Fibroblast of pulmonary artery (primary cell): Measurements from ENCODE around the gene IFIT2.

Experiments
- DNase-seq: peaks from one replicate; pipeline ENCODE4 v3.0.0-alpha.2; 2010; ENCODE audit warnings: low read depth
- H3K4me3 ChIP-seq: replicated peaks from 2 replicates; pipeline ENCODE4 v1.5.1; 2011; ENCODE audit warnings: low read depth, mild to moderate bottlenecking, control low read depth, low read length, moderate library complexity
- TF ChIP-seq, protein P1 (sequence below): IDR thresholded peaks from 2 replicates; pipeline ENCODE4 v1.5.1; 2011; ENCODE audit warnings: mild to moderate bottlenecking, control low read depth, low read length, inconsistent platforms; ENCODE audit errors: missing control alignments

The IFIT2 gene

DNA sequence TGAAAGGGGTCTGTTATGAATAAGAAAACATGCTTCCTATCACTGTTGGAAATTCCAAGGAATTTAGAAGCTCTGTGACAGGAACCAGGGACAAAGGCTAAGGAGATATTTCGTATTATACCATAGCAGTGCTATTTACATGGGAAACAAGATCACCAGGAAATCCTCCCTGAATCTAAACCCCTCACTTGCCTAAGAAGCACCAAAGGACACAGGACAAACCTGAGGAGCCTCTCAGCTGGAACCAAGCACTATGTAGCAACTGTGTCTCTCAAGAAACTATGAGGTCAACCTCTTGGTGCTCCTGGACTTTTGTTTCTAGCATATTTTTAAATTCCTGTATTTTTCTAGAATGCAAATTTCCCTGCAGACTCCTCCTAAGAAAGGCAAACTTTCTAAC, 55.2 kb downstream of the IFIT2 start:
- no peak overlapping the region for H3K4me3 ChIP-seq
- no peak for DNase-seq
- TF ChIP-seq, protein P1, sequence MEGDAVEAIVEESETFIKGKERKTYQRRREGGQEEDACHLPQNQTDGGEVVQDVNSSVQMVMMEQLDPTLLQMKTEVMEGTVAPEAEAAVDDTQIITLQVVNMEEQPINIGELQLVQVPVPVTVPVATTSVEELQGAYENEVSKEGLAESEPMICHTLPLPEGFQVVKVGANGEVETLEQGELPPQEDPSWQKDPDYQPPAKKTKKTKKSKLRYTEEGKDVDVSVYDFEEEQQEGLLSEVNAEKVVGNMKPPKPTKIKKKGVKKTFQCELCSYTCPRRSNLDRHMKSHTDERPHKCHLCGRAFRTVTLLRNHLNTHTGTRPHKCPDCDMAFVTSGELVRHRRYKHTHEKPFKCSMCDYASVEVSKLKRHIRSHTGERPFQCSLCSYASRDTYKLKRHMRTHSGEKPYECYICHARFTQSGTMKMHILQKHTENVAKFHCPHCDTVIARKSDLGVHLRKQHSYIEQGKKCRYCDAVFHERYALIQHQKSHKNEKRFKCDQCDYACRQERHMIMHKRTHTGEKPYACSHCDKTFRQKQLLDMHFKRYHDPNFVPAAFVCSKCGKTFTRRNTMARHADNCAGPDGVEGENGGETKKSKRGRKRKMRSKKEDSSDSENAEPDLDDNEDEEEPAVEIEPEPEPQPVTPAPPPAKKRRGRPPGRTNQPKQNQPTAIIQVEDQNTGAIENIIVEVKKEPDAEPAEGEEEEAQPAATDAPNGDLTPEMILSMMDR: no peak

DNA sequence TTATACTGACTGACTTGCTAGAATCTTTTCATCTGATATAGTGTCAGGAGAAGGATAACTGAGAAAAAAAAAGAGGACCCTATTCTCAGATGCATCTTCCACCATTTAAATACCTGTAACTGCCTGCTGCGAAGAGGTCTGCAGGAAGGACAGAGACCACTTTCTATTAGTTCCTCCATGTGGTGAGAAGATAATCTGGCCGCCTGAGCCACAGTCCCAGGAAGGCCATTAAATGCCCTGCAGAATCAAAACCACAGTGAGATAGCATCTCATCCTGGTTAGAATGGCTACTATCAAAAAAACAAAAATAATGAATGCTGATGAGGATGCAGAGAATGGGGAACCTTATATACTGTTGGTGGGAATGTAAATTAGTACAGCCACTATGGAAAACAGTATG, 56.1 kb downstream of the IFIT2 start:
- TF ChIP-seq, protein P1: no peak
- DNase-seq: no peak
- H3K4me3 ChIP-seq: no peak overlapping the region
